Activated T-helper 2 cell treated with anti-CD3 and anti-CD28 coated beads, Interferon-gamma antibody, Interleukin-2, Interleukin-4, amounts not matched to agents 10 μg/mL and 5 μg/mL and 100 μg/mL, durations not matched to agents 14 hours and 24 hours and 36 hours (primary cell): ENCODE results near the gene ARFGEF2. TPM values are rescaled to one million over a fixed set of nuclear protein-coding genes. Genes with fewer than 3 reads are reported as not detected.
"Not testable (repeated sequence)": the region's sequence is repeated elsewhere in the genome, so short reads cannot be mapped to it uniquely, and the experiment has no call there.

ENCODE experiments used
- DNase-seq: peaks from one replicate; pipeline ENCODE4 v3.0.0; 2021; ENCODE audit warnings: low spot score
- H3K27ac Mint-ChIP-seq: one replicate; pipeline ENCODE4 v1.8.0; 2021; ENCODE audit warnings: mixed read lengths
- H3K27me3 Mint-ChIP-seq: one replicate; pipeline ENCODE4 v1.8.0; 2021; ENCODE audit warnings: low read depth, mixed read lengths
- H3K36me3 Mint-ChIP-seq: one replicate; pipeline ENCODE4 v1.8.0; 2021; ENCODE audit warnings: low read depth, mixed read lengths
- H3K4me1 Mint-ChIP-seq: one replicate; pipeline ENCODE4 v1.8.0; 2021; ENCODE audit warnings: low read depth, mixed read lengths
- H3K4me3 Mint-ChIP-seq: one replicate; pipeline ENCODE4 v1.8.0; 2021; ENCODE audit warnings: low read depth, mild to moderate bottlenecking, moderate library complexity, mixed read lengths
- H3K9me3 Mint-ChIP-seq: one replicate; pipeline ENCODE4 v1.8.0; 2021; ENCODE audit warnings: mixed read lengths
- intact Hi-C: fragments of 100-400 bp; cut with micrococcal nuclease; formaldehyde crosslinking; loops from one replicate; pipeline ENCODE4 v1.15.1; 2023
- total RNA-seq: library from RNA; stranded (reverse); gene quantifications from 2 replicates; pipeline ENCODE4 v1.2.3, GENCODE V29; 2022

ARFGEF2 gene
- total RNA-seq, 1 donor from 2014 or later: 31.8 TPM

DNA sequence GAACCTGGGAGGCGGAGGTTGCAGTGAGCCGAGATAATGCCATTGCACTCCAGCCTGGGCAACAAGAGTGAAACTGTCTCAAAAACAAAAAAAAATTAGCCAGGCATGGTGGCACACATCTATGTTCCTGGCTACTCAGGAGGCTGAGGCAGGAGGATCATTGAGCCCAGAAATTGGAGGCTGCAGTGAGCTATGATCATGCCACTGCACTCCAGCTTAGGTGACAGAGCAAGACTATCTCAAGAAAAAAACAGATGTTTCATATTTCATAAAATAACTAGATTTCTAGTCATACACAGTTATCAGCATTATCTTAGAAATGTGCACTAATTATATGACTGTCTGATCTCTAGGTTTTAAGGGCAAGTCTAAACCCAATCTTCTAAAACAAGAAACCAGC lies 106.7 kb downstream of the ARFGEF2 start:
- H3K4me1 Mint-ChIP-seq, H3K27me3 Mint-ChIP-seq, intact Hi-C loops, DNase-seq, H3K4me3 Mint-ChIP-seq, H3K27ac Mint-ChIP-seq, H3K9me3 Mint-ChIP-seq: not testable (repeated sequence)
- H3K36me3 Mint-ChIP-seq: peaks cover 42% of the 10 kb centered on the region

DNA sequence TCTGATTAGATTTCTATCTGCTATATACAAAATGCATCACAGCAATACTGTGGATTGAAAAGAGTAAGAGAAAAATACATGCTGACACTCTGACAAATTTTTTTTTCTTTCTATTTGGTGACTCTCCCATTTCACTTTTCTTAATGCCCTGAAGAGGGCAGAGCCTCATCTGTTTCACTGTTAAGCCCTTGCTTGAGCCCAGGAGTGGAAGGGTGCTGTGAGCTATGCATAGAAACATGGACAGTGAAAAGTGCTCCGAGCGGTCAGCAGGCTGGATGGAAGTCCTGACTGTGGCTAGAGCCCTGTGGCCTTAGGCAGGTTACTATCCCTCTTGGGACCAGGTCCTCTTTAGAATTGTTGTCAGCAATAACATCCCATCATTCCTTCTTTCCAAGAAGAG lies 107.2 kb downstream of the ARFGEF2 start:
- intact Hi-C loops: no loop called here
- DNase-seq: no peak
- H3K9me3 Mint-ChIP-seq: no peaks in the 10 kb centered on the region
- no peaks in the 10 kb centered on the region for H3K27me3 Mint-ChIP-seq
- H3K4me3 Mint-ChIP-seq: no peak overlapping the region
- no peak overlapping the region for H3K27ac Mint-ChIP-seq
- peaks cover 47% of the 10 kb centered on the region for H3K36me3 Mint-ChIP-seq
- no peaks in the 10 kb centered on the region for H3K4me1 Mint-ChIP-seq

DNA sequence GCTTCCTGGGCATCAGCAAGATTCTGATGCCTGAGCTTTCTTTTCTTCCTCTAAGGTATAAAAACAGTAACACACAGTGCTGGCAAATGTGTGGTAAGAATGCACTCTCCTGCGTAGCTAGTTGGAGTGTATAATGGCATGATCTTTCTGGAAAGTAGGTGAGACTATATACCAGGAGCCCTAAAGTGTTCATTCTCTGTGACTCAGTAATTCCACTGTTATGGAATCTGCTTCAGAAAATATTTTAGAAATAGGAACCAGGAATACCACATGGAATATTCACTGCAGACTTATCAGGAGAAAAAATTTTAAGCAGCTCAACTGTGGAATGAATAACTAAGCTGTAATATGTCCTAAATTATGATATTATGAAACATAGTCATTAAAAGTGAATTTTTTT lies 107.7 kb downstream of the ARFGEF2 start:
- no peaks in the 10 kb centered on the region for H3K4me1 Mint-ChIP-seq
- intact Hi-C loops: no loop called here
- no peaks in the 10 kb centered on the region for H3K27me3 Mint-ChIP-seq
- no peaks in the 10 kb centered on the region for H3K9me3 Mint-ChIP-seq
- no peak overlapping the region for H3K4me3 Mint-ChIP-seq
- H3K36me3 Mint-ChIP-seq: peaks cover 46% of the 10 kb centered on the region
- no peak for DNase-seq
- H3K27ac Mint-ChIP-seq: no peak overlapping the region

DNA sequence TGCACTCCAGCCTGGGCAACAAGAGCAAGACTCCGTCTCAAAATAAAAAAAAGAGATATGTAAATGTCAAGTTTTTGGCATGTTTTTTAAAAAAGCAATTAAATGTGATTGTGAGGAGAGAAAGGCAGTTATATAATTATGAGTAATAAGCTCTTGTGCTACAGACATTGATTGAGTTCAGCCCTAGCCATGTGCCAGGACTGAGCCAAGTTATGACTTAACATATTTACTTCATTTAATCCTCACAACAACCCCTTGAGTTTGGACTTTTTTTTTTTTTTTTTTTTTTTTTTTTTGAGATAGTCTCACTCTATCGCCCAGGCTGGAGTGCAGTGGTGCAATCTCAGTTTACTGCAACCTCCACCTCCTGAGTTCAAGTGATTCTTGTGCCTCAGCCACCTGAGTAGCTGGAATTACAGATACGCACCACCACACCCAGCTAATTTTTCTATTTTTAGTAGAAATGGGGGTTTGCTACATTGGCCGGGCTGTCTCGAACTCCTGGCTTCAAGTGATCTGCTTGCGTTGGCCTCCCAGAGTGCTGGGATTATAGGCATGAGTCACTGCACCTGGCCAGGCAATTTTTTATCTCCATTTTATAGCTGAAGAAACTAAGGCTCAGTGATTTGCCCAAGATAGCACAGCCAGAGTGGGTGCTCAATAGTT lies 109.6 kb downstream of the ARFGEF2 start:
- Mint-ChIP-seq H3K4me1 (no peaks in the 10 kb centered on the region), H3K27ac (no peak overlapping the region), H3K36me3 (peaks cover 39% of the 10 kb centered on the region), H3K4me3 (no peak overlapping the region), H3K27me3 (no peaks in the 10 kb centered on the region), H3K9me3 (no peaks in the 10 kb centered on the region)
- intact Hi-C loops: no loop called here
- no peak for DNase-seq

DNA sequence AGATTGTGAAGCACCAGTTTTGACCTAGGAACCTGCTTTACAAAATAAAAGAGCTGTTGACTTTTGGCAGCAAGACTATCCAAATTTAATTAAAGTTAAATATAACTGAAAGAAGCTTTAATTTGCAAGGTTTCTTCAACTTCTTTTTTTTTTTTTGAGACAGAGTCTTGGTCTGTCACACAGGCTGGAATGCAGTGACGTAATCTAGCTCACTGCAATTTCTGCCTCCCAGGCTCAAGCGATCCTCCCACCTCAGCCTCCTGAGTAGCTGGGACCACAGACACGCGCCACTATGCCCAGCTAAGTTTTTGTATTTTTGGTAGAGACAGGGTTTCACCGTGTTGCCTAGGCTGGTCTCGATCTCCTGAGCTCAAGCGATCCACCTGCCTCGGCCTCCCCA lies 110.9 kb downstream of the ARFGEF2 start:
- intact Hi-C loops: no loop called here
- Mint-ChIP-seq H3K4me1 (no peaks in the 10 kb centered on the region), H3K9me3 (no peaks in the 10 kb centered on the region), H3K4me3 (no peak overlapping the region), H3K27me3 (no peaks in the 10 kb centered on the region), H3K36me3 (peaks cover 37% of the 10 kb centered on the region), H3K27ac (no peak overlapping the region)
- DNase-seq: no peak

DNA sequence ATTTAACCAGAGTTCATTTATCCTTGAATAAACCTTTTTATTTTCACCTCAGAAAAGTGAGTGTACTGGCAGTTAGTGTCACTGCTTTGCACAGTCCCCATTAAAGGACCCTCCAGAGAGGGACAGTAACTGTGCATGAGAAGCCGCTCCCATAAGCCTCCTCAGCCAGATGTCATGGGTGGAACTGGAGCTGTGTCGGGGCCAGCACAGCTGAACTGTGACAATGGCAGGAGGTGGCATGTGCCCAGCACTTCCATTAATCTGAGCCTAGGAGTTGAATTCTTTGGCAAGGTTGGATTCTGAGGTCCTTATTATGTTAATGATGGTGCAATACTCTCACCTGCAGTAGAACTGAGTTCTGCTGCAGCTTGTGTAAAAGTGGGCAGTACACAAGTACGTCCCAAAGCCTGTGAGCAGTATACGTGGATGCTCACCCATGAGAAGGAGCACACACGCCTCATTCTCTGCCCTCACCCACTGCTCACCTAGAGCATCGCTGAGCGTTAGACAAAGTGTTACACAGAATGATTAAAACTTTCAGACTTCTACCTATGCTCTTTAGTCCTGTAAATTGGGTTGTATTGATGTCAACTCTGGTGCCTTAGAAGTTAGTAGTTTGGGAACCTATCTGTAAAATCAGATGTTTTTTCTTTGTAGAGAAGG lies 112.7 kb downstream of the ARFGEF2 start:
- H3K27ac Mint-ChIP-seq: no peak overlapping the region
- intact Hi-C loops: no loop called here
- peaks cover 28% of the 10 kb centered on the region for H3K36me3 Mint-ChIP-seq
- no peaks in the 10 kb centered on the region for H3K9me3 Mint-ChIP-seq
- no peak overlapping the region for H3K4me3 Mint-ChIP-seq
- H3K27me3 Mint-ChIP-seq: no peaks in the 10 kb centered on the region
- no peak for DNase-seq
- peaks cover 8% of the 10 kb centered on the region for H3K4me1 Mint-ChIP-seq

DNA sequence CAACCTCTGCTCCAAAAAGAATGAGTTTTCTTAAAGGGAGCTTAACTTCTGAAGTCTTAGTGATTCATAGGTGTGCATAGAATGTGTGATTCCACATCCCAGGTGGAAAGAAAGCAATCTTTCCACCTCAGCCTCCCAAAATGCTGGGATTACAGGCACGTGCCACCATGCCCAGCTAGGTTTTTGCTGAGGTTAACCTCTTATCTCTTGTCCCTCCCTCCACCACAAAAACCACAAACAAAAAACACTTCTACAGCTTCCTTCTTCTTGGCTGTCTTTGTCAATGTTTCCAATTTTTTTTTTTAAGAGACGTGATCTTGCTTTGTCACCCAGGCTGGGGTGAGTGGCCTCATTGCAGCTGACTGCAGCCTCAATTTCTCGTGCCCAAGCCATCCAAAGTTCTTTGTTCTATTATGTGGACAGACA lies 116.5 kb downstream of the ARFGEF2 start:
- H3K27ac Mint-ChIP-seq: no peak overlapping the region
- no peak overlapping the region for H3K4me3 Mint-ChIP-seq
- H3K36me3 Mint-ChIP-seq: peaks cover 21% of the 10 kb centered on the region
- intact Hi-C loops: no loop called here
- H3K27me3 Mint-ChIP-seq: no peaks in the 10 kb centered on the region
- DNase-seq: peak; percentile 25
- no peaks in the 10 kb centered on the region for H3K9me3 Mint-ChIP-seq
- peaks cover 12% of the 10 kb centered on the region for H3K4me1 Mint-ChIP-seq

DNA sequence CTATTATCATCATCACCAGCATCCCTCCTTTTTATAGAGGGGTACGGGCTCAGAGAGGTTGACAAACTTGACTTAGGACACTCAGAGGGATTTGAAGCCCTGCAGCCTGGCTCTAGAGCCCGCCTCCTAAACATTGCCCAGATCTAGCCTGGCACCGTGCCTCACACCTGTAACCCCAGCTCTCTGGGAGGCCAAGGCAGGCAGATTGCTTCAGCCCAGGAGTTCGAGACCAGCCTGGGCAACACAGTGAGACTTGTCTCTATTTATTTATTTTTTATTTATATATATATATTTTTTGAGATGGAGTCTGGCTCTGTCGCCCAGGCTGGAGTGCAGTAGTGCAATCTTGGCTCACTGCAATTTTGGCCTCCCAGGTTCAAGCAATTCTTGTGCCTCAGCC lies 118.3 kb downstream of the ARFGEF2 start:
- H3K9me3 Mint-ChIP-seq: no peaks in the 10 kb centered on the region
- H3K27ac Mint-ChIP-seq: no peak overlapping the region
- H3K4me1 Mint-ChIP-seq: peaks cover 12% of the 10 kb centered on the region
- intact Hi-C loops: no loop called here
- no peaks in the 10 kb centered on the region for H3K27me3 Mint-ChIP-seq
- DNase-seq: no peak
- H3K36me3 Mint-ChIP-seq: peaks cover 6% of the 10 kb centered on the region
- no peak overlapping the region for H3K4me3 Mint-ChIP-seq

DNA sequence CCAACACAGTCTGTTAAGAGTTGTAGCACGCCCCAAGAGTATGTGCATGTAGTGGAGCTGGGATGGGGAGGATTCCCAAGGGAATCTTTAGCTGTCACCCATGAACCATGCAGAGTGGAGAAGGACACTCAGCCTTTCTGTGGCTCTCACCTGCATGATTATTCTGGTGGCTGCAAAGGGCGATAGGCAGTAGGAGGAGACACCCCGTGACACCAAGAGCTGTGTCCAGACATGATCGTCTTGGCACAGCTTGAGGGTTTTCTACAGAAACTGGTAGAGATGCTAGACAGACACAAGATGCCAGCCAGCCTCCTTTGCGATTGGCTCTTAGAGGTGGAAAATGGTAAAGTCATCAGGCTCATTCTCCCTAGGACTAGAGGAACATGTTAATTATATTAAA lies 121.5 kb downstream of the ARFGEF2 start:
- no peaks in the 10 kb centered on the region for H3K9me3 Mint-ChIP-seq
- intact Hi-C loops: no loop called here
- no peak overlapping the region for H3K27ac Mint-ChIP-seq

DNA sequence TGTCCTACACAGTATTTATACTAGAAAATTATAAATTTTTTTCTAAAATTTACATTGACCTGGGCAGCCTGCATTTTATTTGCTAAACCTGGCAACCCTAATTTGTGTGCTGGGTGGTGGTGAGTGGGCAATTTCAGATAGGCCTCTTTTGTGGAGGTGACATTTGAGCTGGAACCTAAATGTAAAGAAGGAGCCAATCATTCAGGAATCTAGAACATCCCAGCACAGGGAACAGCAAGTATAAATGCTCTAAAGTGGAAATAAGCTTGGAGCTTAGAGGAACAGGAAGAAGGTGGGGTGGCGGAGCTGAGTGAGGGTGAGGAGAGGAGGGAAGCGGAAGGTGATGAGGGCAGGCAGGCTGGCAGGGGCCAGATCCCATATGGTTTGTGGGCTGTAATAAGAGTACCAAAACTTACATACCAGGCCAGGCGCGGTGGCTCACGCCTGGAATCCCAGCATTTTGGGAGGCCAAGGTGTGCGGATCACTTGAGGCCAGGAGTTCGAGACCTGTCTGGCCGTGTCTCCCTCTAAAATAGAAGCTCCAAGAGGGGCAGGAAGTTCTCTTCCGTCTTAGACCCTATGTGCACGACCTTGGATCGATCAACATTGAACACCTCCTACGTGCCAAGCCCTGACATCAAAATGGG lies 124.1 kb downstream of the ARFGEF2 start:
- Mint-ChIP-seq H3K27me3 (no peaks in the 10 kb centered on the region), H3K4me1 (peaks cover 20% of the 10 kb centered on the region), H3K27ac (peak overlapping the region; percentile 100), H3K4me3 (peak overlapping the region; percentile 98), H3K9me3 (no peaks in the 10 kb centered on the region), H3K36me3 (peaks cover 27% of the 10 kb centered on the region)
- intact Hi-C loops: loop anchor here (1.0 to 5.0 kb wide), 3 partner anchors 143 to 233 kb away; partner anchors contain the start of genes DDX27, STAU1 and ZNFX1
- DNase-seq: no peak

More for the DNA sequence above, 121.5 kb downstream of the ARFGEF2 start:
- peaks cover 23% of the 10 kb centered on the region for H3K4me1 Mint-ChIP-seq
- no peak overlapping the region for H3K4me3 Mint-ChIP-seq
- peaks cover 13% of the 10 kb centered on the region for H3K36me3 Mint-ChIP-seq
- no peaks in the 10 kb centered on the region for H3K27me3 Mint-ChIP-seq
- DNase-seq: no peak

DNA sequence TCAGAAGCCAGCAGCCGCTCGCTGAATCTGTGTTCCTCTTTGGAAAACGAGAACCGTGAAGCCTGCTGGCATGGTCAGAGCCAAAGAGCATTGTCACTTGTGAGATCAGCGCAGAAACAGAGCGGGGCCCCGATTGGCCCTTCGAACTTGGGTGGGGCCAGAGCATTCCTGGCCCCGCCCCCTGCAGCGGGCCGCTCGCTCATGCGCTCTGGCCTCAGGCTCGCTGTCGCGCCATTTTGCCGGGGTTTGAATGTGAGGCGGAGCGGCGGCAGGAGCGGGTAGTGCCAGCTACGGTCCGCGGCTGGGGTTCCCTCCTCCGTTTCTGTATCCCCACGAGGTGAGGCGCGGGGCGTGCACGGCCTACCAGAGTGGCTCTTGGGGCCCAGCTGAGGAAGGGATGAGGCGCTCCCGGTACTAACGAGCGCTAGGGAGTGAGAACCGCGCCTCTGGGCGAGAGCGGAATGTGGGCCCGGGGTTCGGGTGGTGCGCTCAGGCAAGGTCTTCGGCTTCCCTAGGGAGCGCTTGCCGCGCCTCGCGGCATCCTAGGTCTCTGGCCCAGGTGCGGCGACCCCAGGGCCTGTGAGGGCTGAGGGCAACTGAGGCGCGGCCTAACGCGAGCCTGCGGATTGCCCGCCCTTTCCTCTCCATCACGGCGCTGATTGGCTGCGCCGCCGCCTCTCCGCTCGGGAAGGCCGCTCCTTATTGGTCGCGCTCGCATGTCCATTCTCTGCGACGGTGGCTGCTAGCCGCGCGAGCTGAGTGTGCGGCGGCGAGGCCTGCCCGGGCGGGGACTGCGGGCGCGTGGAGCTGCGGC lies 124.8 kb downstream of the ARFGEF2 start, which contains the start of gene CSE1L:
CSE1L (plus strand) TSS at position 226 of the 814 bp plus-strand sequence. CDS start 12,152 bp downstream, outside the sequence.
- intact Hi-C loops: loop anchor here (1.0 to 5.0 kb wide), 3 partner anchors 142 to 233 kb away; partner anchors contain the start of genes DDX27, STAU1 and ZNFX1
- peaks cover 27% of the 10 kb centered on the region for H3K4me1 Mint-ChIP-seq
- H3K9me3 Mint-ChIP-seq: no peaks in the 10 kb centered on the region
- H3K27ac Mint-ChIP-seq: peak within 1 kb of the TSS; percentile 100
- H3K4me3 Mint-ChIP-seq: peak within 1 kb of the TSS; percentile 98
- DNase-seq: peak; percentile 94
- H3K27me3 Mint-ChIP-seq: no peaks in the 10 kb centered on the region
- H3K36me3 Mint-ChIP-seq: peaks cover 34% of the 10 kb centered on the region

DNA sequence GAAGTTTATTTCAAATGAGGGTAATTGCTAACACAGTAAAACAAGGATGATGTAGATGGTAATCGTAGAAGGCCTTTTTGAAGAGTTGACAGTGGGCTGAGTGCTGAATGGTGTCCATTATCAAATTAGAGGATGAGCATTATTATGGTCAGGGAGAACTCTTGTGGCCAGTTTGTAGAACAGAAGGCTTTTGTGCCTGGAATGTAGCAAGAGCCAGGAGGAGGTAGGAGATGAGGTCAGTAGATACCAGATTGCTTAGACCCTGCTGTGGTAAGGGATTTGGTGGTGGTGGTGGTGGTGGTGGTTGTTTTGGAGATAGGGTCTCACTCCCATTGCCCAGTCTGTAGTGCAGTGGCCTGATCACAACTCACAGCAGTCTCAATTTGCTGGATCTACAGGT lies 130.8 kb downstream of the ARFGEF2 start:
- H3K4me3 Mint-ChIP-seq: no peak overlapping the region
- H3K27me3 Mint-ChIP-seq: no peaks in the 10 kb centered on the region
- peaks cover 40% of the 10 kb centered on the region for H3K4me1 Mint-ChIP-seq
- no peak overlapping the region for H3K27ac Mint-ChIP-seq
- no peaks in the 10 kb centered on the region for H3K9me3 Mint-ChIP-seq
- intact Hi-C loops: no loop called here
- H3K36me3 Mint-ChIP-seq: peaks cover 62% of the 10 kb centered on the region
- no peak for DNase-seq
